ENCODE data around the gene CHST9.

DNA sequence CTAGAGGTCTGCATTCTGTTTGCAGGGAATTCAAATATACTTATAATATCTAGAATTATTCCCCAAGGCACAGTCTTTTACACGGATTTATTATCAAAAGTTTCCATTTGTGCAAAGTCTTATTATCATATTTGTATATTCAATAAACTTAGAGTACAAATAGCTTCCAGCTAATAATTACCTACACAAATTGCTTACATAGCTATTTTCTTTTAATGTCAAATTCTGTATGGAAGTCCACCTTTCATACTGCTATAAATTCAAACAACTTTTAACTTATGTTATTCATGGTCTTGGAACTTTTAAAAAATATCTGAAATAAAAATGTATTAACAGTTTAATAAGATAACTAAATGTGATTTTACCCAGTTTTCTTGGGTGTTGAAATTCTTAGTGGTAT, 13.1 kb downstream of the CHST9 start:
- TF ChIP-seq, protein P1, sequence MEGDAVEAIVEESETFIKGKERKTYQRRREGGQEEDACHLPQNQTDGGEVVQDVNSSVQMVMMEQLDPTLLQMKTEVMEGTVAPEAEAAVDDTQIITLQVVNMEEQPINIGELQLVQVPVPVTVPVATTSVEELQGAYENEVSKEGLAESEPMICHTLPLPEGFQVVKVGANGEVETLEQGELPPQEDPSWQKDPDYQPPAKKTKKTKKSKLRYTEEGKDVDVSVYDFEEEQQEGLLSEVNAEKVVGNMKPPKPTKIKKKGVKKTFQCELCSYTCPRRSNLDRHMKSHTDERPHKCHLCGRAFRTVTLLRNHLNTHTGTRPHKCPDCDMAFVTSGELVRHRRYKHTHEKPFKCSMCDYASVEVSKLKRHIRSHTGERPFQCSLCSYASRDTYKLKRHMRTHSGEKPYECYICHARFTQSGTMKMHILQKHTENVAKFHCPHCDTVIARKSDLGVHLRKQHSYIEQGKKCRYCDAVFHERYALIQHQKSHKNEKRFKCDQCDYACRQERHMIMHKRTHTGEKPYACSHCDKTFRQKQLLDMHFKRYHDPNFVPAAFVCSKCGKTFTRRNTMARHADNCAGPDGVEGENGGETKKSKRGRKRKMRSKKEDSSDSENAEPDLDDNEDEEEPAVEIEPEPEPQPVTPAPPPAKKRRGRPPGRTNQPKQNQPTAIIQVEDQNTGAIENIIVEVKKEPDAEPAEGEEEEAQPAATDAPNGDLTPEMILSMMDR (IDR thresholded peaks at IDR 0.05): no peak
- TF ChIP-seq POLR2A (IDR thresholded peaks at IDR 0.05) (no peak), EP300 (IDR thresholded peaks at IDR 0.05) (no peak)
